Stimulated activated CD4-positive, alpha-beta T cell treated with anti-CD3 and anti-CD28 coated beads, Interleukin-4, amount 100 ng/mL, for 24 hours (primary cell): Measurements from ENCODE around the gene COL28A1.
"Not testable (repeated sequence)": the region's sequence is repeated elsewhere in the genome, so short reads cannot be mapped to it uniquely, and the experiment has no call there.

ENCODE experiments used
- DNase-seq: peaks from one replicate; pipeline ENCODE4 v3.0.0-alpha.2; 2020

The COL28A1 gene

DNA sequence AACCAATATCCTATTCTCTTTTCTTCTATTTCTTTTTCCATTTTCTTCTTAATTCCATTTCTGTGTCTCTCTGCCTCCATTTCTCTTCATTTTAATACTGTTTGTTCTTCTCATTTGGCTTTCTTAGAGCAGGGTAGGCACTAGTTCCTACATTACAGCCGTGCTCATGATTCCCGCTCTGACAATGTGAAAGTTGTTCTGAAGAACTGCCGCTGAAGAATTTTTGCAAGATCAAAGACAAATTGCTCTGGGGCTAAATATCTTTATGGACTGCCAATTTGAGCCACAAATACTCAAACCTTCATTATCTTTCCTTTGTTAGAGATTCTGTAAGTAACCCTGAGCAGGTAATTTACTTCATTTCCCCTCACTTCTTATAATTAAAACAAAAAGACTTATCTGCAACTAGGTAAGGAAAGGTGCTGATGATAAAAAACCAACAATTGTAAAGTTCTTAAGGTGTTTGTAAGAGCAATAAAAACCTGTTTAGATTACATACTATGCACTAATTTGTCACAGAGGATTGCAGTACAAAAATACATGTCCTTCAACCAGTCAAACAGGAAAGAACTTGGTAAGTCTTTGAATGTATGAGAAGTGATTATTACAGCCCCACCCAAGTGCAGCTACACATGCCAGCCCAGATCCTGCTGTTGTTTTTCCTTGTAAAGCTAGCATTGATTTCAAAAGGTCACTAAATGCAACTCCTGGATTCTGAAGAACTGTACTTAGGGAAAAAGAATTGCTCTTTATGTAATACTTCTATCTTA lies 127.5 kb downstream of the COL28A1 start:
- no peak for DNase-seq

DNA sequence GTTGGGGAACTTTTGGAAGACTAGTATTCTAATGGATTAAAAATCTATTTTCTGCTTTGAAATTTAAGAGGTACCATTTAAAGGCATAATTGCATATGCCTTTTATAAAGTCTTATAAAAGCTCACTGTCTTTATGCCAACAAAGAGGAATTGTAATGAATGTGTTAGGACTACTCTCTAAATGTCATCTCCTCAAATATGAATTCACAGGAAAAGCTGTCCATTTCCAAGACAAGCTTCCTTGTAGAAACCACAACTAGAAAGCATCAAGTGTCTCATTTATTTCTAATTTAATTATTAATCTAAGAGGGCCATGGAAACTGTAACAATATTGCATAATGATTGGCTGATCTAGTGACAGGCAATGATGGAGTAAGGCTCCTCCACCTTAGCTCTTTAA lies 130.2 kb downstream of the COL28A1 start:
- no peak for DNase-seq

DNA sequence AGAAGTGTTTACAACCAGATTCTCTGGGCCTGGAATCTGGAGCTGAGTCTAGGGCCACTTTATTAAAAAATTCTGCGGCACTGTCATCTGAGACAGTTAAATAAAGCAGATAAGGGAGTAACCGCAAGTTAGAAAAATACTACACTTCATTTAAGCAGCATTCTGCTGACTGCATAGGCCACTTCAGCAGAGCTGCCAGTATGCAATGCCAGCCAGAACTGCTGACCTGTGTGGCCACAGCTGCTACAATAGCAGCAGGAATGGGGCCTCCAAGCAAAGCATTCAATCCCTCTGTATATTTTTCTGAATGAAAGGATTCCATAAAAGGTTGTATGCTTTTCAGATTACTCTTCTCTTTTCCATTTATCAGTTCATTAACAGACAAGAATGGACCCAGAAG lies 136.0 kb downstream of the COL28A1 start:
- DNase-seq: no peak

DNA sequence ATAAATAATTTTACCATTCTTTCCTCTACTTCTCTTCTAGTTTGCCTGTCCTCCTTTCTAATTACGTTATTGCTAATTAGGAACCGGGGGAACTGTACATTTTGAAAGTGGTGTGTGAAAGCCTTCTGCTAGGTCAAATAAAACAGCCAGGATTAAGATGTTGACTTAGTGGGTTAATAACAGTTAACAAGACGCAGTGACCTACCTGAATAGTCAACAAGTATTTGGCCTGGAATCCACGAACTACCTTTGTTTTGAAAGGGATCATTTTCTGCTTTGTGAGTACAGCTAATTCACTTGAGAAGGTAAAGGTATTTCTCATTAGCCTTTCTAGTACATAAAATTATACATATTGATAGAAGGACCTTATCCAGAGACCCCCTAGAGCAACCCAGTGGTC lies 139.9 kb downstream of the COL28A1 start:
- DNase-seq: no peak

GRCh38 chr7:7388164-7388563 lies 147.5 kb downstream of the COL28A1 start:
- DNase-seq: not testable (repeated sequence)

DNA sequence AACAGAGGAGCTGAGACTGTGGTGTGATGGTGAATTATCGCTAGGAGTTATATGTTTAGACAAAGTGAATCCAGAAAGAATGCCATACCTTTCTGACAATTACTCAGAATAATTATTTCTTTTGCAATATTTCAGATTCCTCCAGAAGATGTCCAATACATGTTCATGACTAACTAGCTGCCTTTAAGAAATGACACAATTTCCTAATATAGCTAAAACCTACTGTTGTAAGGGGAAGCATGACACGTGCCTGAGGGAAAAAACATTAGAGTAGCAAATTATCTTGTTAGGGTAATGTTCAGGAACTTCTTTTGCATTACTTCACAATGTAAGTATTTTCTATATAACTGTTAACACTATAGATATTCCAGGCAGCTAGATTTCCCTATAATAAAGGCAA lies 150.3 kb downstream of the COL28A1 start:
- DNase-seq: no peak

- no peak for DNase-seq
Observed at GRCh38 chr7:7384228-7384627, 151.4 kb downstream of the COL28A1 start.

DNA sequence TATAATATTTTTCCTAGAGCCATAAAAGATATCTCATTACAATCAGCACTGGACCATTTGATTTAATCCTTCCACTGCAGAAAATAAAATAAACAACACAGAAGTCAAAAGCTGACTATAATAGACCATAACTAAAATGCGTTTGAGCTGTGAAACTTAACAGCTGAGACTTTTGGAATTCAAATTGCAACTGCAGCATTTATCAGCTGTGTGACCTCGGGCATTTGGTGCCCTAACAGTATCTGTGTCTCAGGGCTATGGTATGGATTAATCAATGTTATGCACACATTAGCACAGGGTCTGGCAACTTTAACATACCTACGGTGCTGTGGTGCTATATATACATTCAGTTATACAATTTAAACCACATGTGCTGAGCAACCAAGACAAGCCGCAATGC lies 160.1 kb downstream of the COL28A1 start:
- DNase-seq: no peak

GRCh38 chr7:7370076-7370475 lies 165.6 kb downstream of the COL28A1 start:
- DNase-seq: no peak

DNA sequence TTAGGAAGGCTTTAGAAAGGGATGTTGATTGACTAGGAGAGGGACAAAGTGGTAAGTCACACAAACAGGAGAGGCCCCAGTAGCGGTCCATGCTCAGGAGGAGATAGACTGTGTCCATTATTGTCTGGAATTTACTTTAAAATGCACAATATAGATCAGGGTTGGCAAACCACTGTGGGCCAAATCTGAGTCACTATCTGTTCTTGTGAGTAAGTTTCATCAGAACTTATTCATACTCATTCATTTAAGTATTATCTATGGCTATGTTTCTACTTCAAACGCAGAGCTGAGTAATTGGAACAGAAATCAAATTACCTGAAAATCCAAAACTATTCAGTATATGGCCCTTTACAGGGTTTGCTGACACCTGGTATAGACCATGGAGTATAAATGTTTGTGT lies 166.5 kb downstream of the COL28A1 start:
- no peak for DNase-seq

DNA sequence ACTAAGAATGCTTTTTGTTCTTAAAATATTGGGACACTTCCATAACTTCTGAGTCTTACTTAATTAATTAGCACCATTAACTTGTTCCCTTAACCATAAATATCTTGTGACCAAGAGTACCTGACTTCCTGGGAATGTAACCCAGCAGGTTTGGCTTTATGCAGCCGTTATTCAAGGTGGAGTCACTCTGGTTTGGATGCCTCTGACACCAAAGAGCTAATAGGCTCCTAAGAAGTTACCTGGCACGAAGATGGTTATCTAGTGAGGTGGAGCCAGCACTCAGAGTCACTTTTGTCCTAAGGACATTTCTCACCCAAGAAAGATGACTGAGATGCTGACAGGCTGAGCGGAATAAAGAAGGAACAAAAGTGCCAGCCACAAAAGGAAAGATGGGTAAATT lies 181.0 kb downstream of the COL28A1 start:
- no peak for DNase-seq

DNA sequence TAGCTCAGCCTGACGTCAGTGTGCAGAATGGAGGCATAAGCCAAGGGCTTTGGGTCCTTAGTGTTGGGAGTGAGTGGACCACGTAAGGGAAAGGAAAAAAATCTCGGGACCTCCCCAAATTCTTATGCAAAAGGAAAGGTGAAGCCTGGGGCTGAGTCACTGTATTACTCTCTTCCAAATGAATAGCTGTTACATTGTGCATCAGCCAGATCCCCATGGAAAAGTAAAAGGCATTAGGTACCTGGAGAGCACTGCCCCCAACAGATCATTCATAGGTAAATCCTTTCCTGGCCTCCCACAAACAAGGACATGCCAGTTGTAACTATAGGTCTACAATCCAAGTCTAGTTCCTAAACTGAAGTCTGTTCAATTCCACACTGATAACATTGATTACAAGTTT lies 182.8 kb downstream of the COL28A1 start:
- DNase-seq: no peak

DNA sequence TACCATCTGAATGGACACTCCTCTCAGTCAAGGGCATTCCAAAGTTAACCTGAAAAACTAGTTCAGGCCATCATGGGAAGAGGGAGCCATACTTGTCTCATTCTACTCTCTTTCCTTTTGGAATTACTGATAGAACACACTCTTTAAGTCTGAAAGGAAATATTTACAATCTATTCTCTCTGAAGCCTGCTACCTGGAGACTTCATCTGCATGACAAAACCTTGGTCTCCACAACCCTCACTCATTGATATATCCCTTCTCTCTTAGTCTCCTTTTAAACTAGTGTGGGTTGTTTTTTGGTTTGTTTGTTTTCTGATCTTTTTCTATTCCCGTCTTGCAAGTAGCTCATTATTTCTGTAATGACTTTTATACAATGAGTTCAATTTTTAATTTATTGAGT lies 183.8 kb downstream of the COL28A1 start:
- DNase-seq: no peak

DNA sequence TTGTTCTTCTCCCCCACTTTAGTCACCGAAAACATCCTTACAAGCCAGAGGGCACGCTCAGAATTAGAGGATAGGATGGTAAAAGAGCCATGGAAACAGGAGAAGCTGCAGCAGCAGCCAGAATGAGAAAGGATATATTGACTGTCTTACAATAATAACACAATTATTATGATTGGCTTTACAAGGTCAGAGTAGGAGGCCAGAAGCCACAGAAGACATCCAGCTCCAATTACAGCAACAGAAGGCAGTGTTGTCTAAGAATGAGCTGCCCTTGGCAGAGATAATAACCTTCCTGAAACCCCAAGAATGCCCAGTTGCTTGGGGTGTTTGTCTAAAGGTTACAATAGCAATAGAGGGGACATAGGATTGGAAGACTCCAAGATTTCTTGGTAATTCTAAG lies 184.5 kb downstream of the COL28A1 start:
- no peak for DNase-seq

DNA sequence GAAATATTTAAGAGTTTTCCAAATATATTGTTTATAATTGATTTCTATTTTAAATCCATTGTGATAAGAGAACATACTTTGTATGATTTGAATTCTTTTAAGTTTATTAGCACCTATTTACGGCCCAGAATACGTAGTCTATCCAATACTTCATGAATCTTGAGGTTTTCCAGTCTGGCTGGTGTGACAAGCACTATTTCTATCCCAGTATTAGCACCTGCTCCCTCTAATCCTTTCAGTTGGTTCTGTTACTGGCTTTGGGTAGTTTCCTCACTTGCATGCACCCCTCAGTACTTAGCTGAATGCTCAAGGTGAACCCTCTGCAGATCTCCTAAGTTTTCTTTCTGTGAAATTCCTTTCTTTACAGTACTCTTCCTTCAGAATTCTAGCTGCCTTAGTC lies 186.5 kb downstream of the COL28A1 start:
- no peak for DNase-seq

- DNase-seq: no peak
Observed at GRCh38 chr7:7347045-7347444, 188.6 kb downstream of the COL28A1 start.

DNA sequence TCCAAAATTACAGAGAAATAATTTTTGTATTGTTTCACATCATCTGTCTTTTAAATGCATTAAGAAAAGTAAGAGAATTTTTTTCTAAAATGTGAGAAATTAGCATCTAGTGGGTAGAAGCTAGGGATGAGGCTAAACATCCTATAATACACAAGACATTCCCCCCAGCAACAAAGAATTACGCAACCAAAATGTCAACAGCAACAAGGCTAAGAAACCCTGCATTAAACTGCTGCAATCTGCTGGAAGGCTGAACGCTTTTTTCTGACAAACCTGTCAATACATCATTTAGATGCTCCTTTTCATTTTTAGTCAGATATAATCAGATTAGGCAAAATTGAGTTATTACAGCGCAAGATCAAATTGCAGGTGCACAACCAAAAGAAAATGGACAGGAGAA lies 191.1 kb downstream of the COL28A1 start:
- no peak for DNase-seq

DNA sequence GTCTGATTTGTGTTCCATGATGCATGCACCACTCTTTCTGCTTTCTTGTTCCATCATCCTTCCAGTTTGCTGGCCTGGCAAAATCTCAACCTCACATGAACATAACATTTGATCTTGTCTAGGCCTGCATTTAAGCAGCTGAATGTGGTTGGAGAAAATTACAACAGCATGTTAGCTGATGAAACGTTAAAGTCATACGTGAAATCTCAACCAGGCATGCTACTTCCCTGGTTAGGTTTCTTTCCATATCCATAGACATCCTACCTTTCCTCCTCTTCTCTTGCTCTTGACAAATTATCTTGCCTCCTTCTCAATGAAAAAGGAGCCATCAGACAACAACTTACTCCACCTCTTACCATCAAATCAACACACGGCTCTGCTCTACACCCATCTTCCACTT lies 199.8 kb downstream of the COL28A1 start:
- no peak for DNase-seq

- DNase-seq: no peak
Observed at GRCh38 chr7:7335215-7335614, 200.5 kb downstream of the COL28A1 start.

GRCh38 chr7:7333610-7334009 lies 202.1 kb downstream of the COL28A1 start:
- no peak for DNase-seq

GRCh38 chr7:7331523-7331922 lies 204.2 kb downstream of the COL28A1 start:
- DNase-seq: no peak

GRCh38 chr7:7330997-7331396 lies 204.7 kb downstream of the COL28A1 start:
- DNase-seq: no peak

DNA sequence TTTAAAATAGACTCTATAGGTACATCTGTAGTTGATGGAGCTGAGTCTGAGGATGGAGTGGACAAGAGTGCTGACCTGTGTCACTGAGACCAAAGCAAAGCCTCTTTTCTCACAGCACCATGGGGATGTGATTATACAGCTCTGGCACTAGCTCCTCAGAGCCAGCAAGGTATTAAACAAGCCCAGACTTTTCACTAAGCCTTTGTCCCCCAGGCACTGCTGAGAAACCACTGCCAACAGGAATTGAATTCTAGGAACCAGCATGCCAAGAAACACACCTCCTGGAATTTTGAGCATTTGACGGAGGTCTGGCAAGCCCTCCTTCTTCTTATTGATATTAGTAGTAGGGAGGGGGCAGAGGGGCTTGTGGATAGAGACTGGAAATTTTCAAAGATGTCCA lies 206.3 kb downstream of the COL28A1 start:
- no peak for DNase-seq

- DNase-seq: no peak
Observed at GRCh38 chr7:7327423-7327822, 208.2 kb downstream of the COL28A1 start.

GRCh38 chr7:7324698-7325097 lies 211.0 kb downstream of the COL28A1 start:
- no peak for DNase-seq
